ENCODE results near the gene TIAM2.
"Not testable (repeated sequence)": the region's sequence is repeated elsewhere in the genome, so short reads cannot be mapped to it uniquely, and the experiment has no call there.

Gene TIAM2

DNA sequence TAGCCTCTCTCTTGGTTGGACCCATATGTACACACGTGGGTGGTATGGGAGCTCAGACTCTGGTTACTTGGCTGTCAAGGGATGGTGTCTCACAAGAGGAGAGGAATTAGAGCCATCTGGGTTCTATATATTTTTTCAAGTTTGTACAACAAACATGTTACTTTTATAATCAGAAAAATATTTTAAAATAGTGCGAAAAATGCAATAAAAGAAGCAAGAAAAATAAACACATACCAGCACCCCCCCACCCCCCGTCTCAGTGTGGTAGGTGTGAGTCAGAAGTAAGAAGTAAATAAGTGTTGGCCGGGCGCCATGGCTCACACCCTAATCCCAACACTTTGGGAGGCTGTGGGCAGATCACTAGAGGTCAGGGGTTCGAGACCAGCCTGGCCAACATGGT is 2.1 kb upstream of the TIAM2 start:
- no peak for DNase-seq

GRCh38 chr6:154993710-154994109 is 1.4 kb upstream of the TIAM2 start:
- DNase-seq: no peak

DNA sequence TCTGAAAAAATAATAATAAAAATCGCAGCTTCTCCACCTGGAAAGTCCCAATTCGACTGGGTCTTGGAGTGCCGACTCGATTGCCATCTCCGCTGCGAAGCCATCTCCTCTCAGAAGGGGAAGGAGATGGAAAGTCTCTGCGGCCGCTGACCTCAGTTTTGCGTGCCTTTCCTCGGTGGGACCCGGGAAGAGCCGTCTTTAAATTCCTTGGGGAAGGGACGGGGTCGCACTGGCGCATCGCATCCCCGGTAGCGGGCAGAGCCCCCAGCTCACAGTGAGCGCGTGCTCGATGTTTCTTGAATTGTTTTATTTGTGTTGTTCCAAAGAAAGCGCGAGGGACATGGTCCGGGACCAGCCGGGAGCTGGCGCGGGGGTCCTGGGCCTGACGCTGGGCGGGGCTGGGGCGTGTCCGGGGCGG is 270 bp upstream of the TIAM2 start:
- DNase-seq: no peak

DNA sequence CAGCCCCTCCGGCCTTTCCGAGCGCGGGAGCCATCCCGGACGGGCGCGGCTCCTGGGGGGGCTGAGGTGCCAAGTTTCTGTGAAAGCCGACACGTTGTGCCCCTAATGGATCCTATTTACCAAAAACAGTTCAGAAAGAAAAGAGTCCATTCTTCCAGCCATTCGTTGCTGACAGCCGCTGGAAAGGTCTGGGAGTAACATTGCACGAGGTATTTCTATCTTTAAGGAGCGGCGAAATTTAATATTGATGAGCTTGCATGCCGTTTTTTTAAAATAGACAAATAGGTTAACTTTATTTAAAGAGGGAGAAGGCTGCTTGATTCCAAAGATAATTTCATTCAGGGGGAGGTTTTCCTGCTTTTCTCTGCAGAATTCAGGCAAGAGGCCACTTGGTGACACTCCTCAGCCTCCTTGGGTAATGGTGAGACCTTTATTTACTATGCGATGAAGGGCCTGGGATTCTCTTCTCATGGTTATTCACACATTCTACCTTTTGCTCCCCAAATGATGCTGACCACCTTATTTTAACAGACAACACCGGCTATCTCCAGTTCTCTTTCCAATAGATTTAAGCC is 988 bp downstream of the TIAM2 start:
- no peak for DNase-seq

- no peak for DNase-seq
Observed at GRCh38 chr6:154996841-154997311, 1.8 kb downstream of the TIAM2 start.

DNA sequence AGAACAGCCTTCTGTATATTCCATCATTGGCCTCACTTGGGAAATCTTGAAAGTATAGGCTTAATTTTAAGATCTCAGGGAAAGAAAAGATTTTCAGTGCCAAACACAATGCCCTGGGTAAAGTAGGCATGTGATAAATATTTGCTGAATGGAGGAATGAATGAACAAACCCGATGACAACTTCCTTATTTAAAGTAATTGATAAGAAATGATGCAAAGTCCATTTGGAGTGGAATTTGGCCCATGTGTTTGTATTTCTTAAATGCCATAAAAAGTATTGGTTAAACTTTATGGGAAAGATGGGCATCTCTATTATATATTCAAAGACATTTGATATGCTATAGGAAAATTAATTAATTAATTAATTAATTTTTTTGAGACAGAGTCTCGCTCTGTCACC is 3.7 kb downstream of the TIAM2 start:
- no peak for DNase-seq

DNA sequence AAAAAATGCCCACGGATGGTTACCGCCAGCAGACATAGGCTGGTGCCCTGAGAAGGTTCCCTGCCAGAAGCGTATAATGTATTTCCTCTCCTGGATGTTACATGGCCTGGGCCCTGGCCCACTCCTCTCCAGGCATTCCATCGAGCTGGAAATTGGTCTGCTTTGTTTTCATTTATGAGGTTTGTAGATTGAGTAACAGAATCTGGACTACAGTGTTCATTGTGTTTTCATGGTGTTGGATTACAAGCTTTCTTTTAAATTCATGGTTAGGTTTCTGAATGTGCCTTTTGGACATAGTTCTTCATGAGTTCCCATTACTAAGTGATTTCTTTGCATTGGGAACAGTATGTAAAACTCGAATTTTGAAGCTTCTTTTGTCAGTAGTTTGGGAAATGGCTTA is 6.4 kb downstream of the TIAM2 start:
- no peak for DNase-seq

DNA sequence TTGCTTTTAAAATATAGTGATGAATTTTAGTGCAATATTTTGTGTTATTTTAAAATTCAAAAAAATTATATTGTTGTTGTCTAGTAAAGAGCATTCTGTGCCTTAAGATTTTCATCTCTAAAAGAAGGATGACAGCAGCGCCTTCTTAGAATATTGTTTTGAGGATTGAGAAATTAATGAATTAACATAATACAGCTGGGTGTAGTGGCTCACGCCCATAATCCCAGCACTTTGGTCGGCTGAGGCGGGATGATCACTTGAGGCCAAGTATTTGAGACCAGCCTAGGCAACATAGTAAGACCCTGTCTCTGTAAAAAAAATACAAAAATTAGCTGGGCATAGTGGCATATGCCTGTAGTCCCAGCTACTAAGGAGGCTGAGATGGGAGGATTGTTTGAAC is 6.8 kb downstream of the TIAM2 start:
- DNase-seq: no peak

- DNase-seq: no peak
Observed at GRCh38 chr6:155003476-155003875, 8.4 kb downstream of the TIAM2 start.

- no peak for DNase-seq
Observed at GRCh38 chr6:155004017-155004416, 8.9 kb downstream of the TIAM2 start.

DNA sequence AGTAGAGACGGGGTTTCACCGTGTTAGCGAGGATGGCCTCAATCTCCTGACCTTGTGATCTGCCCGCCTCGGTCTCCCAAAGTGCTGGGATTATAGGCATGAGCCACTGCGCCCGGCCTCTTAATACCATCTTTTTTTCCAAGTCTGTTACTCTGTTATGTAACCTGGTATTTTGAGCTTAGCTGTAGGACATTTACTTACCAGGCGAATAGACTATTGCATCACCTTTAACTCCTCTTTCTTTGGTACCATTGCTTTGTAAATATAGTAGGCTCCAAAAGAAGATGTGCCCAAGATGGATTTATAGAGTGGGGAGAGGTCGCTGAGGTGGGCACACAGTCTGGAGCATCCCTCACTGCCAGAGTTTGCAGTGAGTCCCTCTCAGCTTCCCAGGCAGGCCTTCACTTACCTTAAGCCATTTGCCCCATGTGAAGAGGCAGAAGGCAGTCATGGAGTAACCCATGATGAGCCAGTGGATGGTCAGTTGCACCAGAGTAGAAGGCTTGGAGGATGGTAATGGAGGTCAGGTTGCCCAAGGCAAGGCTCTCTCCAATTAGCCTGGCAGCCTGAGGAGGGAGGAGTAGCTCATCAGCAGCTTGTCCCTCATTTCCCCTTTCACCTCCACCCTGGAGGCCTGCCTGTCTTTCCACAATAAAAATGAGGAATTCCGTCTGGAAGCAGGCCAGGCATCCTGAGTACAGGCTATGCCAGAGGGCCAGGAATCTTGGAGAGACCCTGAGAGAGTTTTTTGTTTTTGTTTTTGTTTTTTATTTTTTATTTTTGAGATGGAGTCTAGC is 9.7 kb downstream of the TIAM2 start:
- no peak for DNase-seq

GRCh38 chr6:155008625-155009024 is 13.5 kb downstream of the TIAM2 start:
- no peak for DNase-seq

GRCh38 chr6:155010940-155011339 is 15.8 kb downstream of the TIAM2 start:
- DNase-seq: no peak

DNA sequence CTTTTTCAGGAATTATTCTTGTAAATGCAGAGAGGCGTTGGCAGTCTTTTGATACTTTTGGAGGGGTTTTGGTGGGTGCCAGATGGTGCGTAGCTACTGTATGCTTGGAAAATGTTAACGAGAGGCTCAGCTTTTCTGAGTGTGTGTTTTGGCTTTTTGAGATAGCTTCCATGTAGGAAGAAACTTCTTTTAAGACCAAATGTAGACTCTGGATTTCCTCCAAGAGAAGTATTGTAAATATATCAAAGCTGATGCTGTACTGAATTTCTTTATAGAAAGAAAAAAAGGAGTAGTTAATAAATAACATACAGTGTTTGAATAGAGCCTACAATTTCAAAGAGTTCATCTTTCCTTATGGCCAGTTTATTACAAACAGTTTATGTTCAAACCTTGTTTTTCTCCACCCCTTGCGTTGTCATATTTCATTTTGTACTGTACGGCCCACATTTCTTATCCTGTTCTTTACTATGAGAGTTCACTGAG is 16.7 kb downstream of the TIAM2 start:
- no peak for DNase-seq

DNA sequence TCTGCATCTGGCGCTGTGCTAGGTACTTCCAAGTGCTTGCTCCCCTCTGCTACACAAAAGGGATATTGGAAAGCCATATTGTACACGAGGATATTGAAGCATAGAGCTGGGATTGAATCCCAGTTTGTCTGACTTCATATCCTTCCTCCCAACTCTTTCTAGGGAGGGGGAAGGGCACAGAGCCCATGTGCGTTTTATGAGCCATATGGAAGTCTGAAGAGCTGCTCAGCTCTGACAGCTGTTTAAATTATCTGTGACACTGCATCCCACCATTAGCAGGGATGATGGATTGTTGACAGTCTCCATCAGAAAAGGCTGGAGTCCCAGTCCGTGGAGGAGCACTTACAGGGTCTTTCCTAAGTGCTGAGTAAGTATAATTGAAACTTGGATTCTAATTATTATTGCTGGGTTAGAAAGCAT is 18.4 kb downstream of the TIAM2 start:
- DNase-seq: no peak

- no peak for DNase-seq
Observed at GRCh38 chr6:155014137-155014536, 19.0 kb downstream of the TIAM2 start.

DNA sequence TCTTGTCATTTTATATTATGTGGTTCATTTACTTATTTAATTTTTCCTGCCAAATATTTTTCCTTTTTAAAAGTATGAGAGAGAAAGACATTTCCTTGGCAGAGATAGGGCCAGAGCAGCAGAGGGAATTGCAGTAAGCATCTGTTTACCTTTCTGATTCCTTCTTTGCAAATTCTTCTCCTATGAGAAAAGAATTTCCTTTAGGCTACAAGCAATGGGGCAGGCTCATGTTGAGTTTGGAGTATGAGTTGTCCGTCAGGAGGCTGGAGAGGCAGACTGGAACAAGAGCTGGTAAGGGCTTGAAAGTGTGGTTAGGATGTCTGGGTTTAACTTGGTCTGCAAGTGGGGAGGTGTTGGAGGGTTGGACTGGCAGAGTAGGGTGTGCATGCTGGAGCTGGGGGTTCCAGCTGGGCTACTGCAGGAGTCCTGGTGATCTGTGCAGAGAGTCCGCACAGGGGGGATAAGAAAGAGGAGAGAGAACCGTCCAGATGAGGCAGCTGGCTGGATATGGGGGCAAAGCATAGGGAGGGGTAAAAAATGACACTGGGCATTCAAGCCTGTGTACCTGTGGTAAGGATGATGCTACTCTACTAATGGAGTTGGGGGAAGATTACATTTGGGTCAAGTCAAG is 19.7 kb downstream of the TIAM2 start:
- DNase-seq: no peak

GRCh38 chr6:155018415-155018814 is 23.3 kb downstream of the TIAM2 start:
- DNase-seq: not testable (repeated sequence)

DNA sequence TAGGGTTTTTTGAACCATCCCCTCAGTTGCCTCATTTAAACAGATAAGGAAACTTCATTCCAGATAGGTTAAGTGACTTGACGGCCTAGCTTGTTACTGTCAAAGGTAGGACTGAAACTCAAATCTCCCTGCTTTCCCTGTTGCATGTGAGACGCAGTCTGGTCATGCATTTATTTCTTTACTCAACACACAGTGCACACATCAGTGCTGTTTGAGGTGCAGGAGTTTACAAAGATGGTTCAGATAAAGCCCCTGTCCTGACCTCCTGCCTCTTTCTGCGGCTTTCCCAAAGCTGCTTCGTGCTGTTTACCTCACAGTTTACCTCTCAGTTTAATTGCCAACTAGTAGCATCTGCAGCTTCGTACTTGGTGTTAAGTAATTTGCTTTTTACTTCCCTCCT is 26.6 kb downstream of the TIAM2 start:
- no peak for DNase-seq

GRCh38 chr6:155022721-155023120 is 27.6 kb downstream of the TIAM2 start:
- DNase-seq: no peak

GRCh38 chr6:155023717-155024116 is 28.6 kb downstream of the TIAM2 start:
- no peak for DNase-seq

- DNase-seq: no peak
Observed at GRCh38 chr6:155024391-155025027, 29.4 kb downstream of the TIAM2 start.

DNA sequence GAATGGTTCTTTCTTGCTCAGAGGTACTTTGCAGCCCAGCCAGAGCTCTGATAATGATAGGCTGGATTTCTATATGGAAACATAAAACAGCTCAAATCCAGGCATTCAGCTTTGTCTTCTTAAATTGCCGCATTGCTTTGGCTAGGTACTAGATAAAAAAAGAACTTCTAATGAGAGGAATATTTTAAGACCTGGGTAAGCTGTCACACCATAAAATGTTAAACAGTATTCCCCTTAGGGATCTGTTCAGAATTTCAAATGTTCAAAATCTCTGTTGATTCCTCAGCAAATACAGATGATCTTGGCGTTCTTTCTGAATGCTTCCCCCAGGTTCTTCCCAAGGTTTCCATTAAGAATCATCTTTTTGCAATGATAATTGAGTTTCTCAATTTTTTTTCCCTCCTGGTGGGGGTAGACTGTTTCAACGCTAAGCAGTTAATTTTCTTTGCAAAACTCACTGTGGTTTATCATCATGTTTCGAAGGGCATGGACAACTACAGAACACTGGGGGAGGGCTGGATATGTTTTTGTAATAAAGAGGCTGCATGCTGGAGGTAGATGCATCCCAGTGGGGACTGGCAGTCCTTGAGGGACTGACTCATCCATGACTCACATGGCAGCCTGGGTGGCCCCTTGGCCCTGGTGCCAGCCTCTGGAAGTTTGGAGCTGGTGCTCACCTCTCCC is 31.0 kb downstream of the TIAM2 start:
- DNase-seq: no peak

All from activated CD8-positive, alpha-beta memory T cell treated with anti-CD3 and anti-CD28 coated beads, Interleukin-2, amount 50 U/mL, for 4 hours (primary cell).